HG03139 (cell line): ENCODE results near the gene DBF4.

Experiments
- ATAC-seq: cut with Tn5 transposase; IDR thresholded peaks from one replicate; pipeline ENCODE4 v1.9.1; 2021; ENCODE audit not compliant: unreplicated experiment

The DBF4 gene

DNA sequence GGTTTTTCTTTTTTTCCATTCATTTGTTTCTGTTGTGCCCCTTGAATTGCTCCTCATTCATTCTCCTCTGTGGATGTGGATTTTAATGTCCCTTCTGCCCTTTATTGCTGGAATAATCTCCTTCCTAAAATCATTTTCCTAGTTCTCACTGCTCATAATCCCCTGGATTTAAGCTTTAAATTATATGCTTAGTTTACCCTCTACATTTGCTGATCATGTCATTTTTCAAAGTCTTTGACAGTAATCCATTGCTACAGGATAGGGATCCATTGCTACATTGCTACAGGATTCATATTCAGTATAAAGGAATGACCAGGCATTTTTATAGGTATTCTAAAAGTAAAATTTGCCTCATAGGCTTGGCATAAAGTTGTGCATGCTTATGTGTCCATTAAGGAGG, 72.1 kb downstream of the DBF4 start:
- ATAC-seq, result no peak
